ENCODE data around the gene RFX5.
A peak's percentile ranks its signal among the peaks of the same experiment; 100 is the strongest.

Gene RFX5

GRCh38 chr1:151312411-151312810 lies 34.6 kb downstream of the RFX5 start:
- TF ChIP-seq, protein P1, sequence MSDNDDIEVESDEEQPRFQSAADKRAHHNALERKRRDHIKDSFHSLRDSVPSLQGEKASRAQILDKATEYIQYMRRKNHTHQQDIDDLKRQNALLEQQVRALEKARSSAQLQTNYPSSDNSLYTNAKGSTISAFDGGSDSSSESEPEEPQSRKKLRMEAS (IDR thresholded peaks at IDR 0.05; ENCODE audit: low read depth, low read length) = no peak
- TF ChIP-seq MYC (IDR thresholded peaks at IDR 0.05; ENCODE audit: low read depth, low read length) (no peak), POLR2A (IDR thresholded peaks at IDR 0.05; ENCODE audit: extremely low read depth, insufficient read length) (no peak), CTCF (IDR thresholded peaks at IDR 0.05; ENCODE audit: low read depth, low read length) (no peak)
- no peak for DNase-seq (ENCODE audit: low read depth)
- no peak overlapping the region for H3K4me3 ChIP-seq (ENCODE audit: low read depth, low read length)

DNA sequence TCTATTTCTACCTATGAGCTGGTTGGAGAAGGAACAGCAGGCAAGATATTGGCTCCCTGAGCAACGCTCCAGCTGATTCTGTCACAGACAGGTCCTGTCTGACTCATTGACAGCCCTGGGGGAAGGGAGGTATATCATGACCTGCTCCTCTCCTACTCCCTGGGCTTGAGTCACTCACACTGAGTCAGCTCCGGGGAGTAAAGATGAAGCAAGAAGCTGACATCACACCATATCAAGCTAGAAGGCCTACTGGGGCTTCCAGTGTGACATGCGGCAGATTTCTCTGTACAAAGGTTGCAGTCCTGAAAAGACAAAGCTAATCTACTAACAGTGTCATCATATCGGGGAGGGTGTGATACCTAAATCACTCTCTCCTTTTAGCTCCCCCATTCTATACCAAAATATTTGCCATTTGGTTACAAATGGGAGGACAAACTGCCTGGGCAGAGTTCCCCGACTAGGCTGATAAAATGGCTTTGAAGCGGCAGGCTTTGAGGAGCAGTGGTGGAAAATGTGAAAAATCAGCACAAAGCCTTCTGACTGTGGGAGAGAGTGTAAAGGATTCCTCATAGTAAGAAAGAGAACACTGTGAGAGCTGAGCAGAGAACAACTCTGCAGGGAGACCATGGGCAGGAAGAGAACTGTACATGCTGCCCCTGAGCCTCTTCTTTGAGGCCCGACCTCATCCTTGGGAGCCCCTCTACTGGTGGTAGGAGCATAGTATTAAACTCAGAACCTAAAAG lies 35.3 kb downstream of the RFX5 start:
- peak; percentile 86 for TF ChIP-seq MYC (IDR thresholded peaks at IDR 0.05; ENCODE audit: low read depth, low read length)
- TF ChIP-seq CTCF (IDR thresholded peaks at IDR 0.05; ENCODE audit: low read depth, low read length) = no peak
- TF ChIP-seq, protein P1 (IDR thresholded peaks at IDR 0.05; ENCODE audit: low read depth, low read length) = peak; percentile 84
- peak; percentile 95 for DNase-seq (ENCODE audit: low read depth)

GRCh38 chr1:151311011-151311410 lies 36.0 kb downstream of the RFX5 start:
- TF ChIP-seq POLR2A (IDR thresholded peaks at IDR 0.05; ENCODE audit: extremely low read depth, insufficient read length) (no peak), MYC (IDR thresholded peaks at IDR 0.05; ENCODE audit: low read depth, low read length) (no peak), CTCF (IDR thresholded peaks at IDR 0.05; ENCODE audit: low read depth, low read length) (no peak)
- TF ChIP-seq, protein P1 (IDR thresholded peaks at IDR 0.05; ENCODE audit: low read depth, low read length) = no peak
- no peak for DNase-seq (ENCODE audit: low read depth)
- no peak overlapping the region for H3K4me3 ChIP-seq (ENCODE audit: low read depth, low read length)

More for the DNA sequence above, 35.3 kb downstream of the RFX5 start:
- no peak overlapping the region for H3K4me3 ChIP-seq (ENCODE audit: low read depth, low read length)

DNA sequence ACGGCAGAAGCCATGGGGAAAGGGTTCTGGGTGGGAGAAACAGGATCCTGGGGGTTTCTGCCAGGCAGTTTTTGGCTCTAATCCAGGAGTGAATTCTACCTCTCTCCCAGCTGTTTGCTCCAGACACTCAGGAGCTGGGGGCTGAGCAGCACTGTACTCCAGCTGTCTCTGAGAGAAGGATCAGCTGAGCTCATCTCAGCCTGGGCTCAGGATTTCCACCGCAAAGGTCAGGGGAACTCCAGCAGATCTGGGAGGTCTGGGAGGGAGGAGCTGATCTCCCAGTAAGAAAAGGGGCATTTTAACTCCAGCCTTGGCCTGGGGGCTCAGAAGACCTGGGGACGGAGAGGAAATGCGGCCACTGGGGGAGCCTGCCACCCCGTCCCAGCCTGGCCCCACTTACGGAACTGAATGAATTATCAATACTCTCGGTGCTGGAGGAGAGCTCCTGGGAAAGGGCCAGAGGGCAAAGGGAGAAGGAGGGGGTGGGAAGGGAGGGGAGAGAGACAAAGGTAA lies 37.2 kb downstream of the RFX5 start:
- no peak overlapping the region for H3K4me3 ChIP-seq (ENCODE audit: low read depth, low read length)
- no peak for DNase-seq (ENCODE audit: low read depth)
- no peak for TF ChIP-seq POLR2A (IDR thresholded peaks at IDR 0.05; ENCODE audit: extremely low read depth, insufficient read length)
- no peak for TF ChIP-seq MYC (IDR thresholded peaks at IDR 0.05; ENCODE audit: low read depth, low read length)
- TF ChIP-seq, protein P1 (IDR thresholded peaks at IDR 0.05; ENCODE audit: low read depth, low read length) = no peak
- no peak for TF ChIP-seq CTCF (IDR thresholded peaks at IDR 0.05; ENCODE audit: low read depth, low read length)

- TF ChIP-seq, protein P1 (IDR thresholded peaks at IDR 0.05; ENCODE audit: low read depth, low read length) = no peak
- no peak overlapping the region for H3K4me3 ChIP-seq (ENCODE audit: low read depth, low read length)
- DNase-seq (ENCODE audit: low read depth) = no peak
Measured at GRCh38 chr1:151294742-151295462, 52.1 kb downstream of the RFX5 start.

DNA sequence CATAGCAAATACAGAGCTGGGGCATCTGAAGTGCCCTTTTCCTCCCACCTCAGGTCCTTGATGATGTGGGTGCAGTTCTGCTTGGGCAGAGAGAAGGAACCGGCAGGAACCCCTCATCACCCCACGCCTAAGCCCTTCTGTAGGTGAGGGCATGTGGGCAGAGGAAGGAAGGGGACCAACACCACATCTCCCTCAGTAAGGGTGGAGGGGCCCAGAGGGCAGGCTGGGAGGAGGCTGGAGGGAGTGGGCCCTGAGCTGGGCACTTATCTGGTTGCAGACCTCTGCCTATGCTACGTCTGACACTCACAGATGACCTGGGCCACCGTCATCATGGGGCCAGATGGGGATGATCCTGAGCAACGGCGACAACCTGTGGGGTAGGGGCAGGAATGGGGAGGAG lies 54.0 kb downstream of the RFX5 start:
- H3K4me3 ChIP-seq (ENCODE audit: low read depth, low read length) = no peak overlapping the region
- no peak for DNase-seq (ENCODE audit: low read depth)
- no peak for TF ChIP-seq CTCF (IDR thresholded peaks at IDR 0.05; ENCODE audit: low read depth, low read length)
- TF ChIP-seq MYC (IDR thresholded peaks at IDR 0.05; ENCODE audit: low read depth, low read length) = no peak
- TF ChIP-seq, protein P1 (IDR thresholded peaks at IDR 0.05; ENCODE audit: low read depth, low read length) = no peak
- TF ChIP-seq POLR2A (IDR thresholded peaks at IDR 0.05; ENCODE audit: extremely low read depth, insufficient read length) = no peak

Data from NB4 (cell line).